HS-5 (cell line): Measurements from ENCODE around the gene HLF.

Experiments
- DNase-seq: peaks from one replicate; pipeline ENCODE4 v3.0.0-alpha.2; 2012; ENCODE audit warnings: low read depth

HLF gene

DNA sequence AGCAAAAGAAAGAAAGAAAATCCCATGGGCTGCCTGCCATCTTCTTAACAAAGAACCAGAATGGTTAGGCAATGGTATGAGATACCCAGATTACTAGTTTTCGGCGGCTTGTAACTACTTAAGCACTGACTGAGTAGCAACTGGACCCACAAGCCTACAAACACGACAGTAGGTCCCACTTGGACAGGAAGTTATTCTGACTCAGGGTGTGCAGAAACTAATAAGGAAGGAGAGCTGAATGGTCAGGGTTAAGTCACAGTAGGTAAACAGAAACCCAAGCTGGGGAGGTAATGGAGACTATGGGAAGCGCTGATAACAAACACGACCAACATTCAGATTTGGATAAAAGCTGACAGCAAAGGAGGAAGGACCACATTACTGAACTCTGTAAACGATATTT, 10.4 kb upstream of the HLF start:
- no peak for DNase-seq

DNA sequence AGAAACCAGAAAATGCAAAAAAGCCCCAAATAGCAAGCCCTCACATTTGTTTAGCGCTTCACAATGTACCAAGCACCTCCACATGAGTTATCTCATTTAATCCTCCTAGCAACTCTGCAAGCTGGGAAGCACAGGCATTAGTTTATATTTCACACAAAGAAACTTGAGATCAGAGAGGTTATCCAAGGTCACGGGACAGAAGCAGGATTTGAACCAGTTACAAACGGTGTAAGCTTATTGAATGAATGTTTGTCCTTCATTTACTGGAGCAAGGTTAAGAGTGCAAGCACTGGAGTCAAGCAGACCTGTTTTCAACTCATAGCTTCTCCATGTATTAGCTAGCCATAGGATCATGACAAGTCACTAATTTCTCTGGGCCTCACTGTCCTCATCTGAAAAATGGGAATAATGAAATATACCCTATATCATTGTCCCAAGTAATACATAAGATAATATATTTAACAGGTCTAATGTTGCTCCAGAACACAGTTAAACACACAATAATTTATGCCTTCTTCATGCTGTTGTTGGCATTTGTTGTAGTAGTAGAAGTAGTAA, 6.1 kb upstream of the HLF start:
- DNase-seq: no peak

DNA sequence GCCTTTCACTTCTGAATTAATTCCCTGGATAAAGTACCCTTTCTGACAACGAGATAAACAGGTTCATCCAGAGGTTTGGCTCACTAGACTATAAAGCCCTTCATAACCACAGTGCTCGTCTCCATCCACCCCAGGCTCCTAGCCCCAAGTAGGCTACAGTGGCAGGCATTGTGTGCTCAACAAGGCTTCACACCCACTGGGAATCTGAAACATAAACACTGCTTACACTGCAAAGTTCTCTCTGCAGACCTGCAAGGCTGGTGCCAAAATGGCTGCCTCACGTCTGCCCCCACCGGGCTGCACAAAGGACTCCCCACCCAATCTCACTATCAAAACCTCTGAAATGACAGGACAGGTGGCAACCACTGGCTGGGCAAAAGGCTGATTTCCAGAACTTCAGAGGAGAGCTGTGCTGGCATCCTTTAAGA, 5.1 kb upstream of the HLF start:
- DNase-seq: no peak

DNA sequence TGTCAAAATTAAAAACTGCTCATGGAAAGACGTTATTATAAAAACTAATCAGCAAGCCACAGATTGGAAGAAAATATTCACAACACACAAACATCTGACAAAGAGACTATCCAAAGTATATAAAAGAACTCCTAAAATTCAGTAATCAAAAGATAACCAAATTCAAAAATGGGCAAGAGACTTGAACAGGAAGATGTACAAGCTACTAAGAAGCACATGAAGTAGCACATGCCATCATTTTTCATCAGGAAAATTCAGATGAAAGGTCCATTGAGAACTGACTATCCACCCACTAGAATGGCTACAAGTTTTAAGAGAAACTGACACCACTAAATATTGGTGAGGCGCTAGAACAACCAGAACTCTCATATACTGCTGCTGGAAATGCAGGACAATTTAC, 3.4 kb upstream of the HLF start:
- no peak for DNase-seq

DNA sequence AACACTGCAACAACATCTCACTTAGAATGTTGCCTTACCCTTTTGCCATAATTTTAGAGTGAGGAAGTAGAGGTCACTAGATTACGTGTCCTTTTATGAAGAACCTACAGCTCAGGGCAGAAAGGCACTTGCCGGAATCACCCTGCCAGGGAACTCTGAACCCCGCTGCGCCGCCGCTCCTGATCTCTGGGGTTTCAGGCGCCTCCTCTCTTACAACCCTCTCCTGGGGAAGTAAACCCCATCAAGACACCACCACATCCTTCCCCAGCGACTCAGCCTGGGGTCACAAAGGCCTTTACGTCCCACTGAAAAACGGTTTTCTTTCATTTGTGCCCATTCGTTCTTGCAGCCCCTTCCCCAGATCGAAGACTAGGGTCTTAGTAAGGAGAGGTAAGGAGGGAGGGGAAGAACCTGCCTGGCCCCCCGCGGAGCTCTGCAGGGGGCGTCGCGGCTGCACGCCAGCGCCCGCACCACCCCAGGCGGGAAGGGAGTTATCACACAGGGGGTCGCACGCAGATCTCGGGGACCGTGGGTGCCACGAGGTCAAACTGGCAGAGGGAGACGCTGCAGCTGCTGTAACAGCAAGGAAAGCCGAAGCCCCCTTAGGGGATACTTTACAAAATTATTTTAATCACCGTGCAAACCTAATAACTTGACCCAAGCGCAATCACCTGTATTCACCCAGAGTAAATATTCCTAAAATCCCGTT, 1.0 kb upstream of the HLF start:
- DNase-seq: no peak

DNA sequence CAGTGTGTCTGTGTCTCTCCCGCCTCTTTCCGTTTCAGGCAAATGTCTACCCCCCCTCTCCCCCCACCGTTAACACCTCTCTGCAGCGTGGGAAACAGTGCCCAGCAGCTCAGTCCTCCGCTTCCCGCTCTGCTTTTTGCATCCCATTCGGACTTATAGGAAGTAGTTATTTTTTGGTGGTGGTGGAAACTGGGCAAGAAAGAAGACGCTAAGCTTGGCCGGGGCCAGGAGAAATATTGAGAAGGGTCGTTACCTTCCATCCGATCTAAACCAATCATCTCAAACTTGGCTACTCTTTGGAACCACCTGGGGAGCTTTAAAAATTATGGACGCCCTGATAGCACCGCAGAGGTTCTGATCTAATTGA, 499 bp upstream of the HLF start:
- DNase-seq: no peak

DNA sequence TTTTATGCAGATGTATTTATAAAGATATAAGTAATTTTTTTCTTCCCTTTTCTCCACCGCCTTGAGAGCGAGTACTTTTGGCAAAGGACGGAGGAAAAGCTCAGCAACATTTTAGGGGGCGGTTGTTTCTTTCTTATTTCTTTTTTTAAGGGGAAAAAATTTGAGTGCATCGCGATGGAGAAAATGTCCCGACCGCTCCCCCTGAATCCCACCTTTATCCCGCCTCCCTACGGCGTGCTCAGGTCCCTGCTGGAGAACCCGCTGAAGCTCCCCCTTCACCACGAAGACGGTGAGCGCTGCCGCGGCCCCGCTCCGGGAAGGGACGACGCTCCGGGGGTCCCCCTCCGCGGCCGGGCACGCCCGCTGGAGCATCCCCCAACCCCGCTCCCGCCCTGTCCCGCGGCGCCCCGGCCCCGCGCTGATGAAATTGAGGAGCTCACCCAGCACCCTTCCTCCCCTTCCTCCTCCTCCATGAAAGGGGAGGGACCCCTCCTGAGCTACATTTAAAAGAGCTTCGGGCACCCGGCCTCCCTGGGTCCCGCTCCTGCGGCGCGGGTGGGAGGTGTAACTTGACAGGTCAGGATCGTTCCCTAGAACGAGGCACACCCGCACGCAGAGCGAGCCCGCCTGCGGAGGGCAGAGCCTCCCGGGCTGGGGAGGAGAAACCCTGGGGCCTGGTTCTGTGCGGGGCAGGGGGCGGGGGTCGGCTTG, 706 bp downstream of the HLF start:
- DNase-seq: no peak

DNA sequence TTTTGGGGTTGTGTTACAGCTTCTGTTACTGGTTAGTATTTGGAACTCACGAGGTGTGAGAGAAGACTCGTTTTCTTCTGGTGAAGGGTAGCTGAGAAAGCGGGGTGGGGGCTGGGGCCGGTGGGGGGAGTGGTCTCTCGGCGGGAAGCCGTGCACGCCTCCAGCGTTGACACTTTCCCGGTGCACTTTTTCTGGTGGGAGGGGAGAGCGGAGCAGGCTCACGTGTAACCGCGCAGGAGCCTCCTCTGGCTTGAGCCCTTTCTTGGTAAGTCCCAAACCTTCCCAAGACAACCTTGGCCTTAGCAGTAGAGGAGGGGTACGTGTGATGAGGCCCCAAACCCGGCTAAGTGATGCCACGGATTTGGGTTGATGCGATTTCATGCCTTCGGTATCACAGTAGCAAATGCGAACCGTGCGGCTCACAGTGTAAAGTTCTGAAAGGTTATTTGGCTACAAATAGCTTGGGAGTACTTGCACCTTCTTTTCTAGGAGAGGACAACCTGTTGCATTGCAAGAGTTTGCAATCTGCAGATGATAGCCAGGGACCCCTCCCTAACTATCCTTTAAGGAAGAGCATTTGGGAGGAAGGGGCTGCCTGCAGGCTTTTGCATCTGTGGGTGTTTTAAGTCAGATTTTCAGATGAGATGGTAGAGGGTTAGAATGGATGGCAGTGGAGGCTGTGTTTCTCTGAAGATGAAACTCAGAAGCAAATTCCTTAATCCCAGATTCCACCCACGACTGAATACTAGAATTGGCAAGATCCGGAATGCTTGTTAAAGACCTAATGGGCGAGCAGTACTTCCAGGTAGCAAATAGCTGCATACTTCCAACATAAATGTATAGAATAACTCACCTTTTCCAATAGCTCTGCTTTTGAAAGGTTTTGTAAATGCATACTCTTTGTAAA, 1.5 kb downstream of the HLF start:
- no peak for DNase-seq

DNA sequence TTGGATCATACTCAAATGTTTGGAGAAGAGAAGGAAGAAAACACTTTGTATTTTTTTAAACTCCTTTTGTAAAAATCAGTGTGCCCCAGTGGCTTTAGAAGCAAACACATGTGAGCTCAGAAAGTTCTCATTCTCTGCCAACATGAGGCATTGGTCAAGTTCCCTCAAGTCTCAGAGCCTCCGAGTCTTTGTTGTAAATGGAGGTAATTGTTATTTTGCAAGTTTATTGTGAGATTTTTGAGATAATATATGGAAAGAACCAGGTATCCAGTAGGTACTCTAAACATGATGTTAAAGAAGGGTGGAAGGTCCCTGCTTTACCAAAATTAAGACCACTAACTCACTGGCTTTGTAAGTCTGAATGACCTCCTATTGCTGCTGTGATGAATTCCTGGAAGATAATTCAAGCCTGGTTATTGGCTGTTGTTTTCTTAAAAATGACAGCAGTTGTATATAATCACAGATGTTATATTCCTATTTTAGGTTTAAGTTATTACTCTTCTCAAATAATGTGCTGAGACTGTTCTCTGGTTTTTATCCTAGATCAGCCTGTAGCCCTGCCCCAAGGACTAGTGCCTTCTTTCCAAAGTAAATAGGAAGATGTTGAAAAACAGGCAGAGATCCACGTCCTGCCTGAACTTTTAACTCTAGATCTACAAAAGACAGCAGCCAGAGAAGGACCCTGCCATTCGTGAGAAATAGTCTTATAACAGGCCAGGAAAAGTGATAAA, 2.4 kb downstream of the HLF start:
- no peak for DNase-seq

DNA sequence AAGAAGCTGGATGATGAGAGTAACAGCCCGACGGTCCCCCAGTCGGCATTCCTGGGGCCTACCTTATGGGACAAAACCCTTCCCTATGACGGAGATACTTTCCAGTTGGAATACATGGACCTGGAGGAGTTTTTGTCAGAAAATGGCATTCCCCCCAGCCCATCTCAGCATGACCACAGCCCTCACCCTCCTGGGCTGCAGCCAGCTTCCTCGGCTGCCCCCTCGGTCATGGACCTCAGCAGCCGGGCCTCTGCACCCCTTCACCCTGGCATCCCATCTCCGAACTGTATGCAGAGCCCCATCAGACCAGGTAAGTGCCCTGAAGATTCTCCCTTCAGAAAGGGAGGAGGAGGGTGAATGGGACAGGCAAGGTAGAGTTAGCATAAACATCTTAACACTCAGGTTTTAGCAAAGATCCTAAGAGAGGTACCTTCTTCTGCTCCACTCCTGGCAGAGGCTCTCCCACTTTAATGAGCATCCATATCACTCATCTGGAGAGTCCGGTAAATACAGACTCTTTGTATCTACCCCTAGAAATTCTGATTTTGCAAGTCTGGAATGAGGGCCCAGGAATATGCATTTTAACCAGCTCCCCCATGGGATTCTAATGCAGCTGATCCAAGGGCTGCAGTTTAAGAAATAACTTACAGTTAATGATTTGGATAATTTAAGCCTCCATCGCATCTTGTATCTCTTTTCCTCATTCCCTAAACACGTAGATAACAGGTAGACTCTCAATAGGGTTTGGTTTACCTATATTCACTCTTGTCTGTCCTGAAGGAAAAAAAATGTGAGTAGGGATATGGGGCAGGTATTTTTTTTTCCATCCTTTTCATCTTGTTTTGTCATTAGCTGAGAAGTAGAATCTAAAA, 3.3 kb downstream of the HLF start:
- DNase-seq: no peak

DNA sequence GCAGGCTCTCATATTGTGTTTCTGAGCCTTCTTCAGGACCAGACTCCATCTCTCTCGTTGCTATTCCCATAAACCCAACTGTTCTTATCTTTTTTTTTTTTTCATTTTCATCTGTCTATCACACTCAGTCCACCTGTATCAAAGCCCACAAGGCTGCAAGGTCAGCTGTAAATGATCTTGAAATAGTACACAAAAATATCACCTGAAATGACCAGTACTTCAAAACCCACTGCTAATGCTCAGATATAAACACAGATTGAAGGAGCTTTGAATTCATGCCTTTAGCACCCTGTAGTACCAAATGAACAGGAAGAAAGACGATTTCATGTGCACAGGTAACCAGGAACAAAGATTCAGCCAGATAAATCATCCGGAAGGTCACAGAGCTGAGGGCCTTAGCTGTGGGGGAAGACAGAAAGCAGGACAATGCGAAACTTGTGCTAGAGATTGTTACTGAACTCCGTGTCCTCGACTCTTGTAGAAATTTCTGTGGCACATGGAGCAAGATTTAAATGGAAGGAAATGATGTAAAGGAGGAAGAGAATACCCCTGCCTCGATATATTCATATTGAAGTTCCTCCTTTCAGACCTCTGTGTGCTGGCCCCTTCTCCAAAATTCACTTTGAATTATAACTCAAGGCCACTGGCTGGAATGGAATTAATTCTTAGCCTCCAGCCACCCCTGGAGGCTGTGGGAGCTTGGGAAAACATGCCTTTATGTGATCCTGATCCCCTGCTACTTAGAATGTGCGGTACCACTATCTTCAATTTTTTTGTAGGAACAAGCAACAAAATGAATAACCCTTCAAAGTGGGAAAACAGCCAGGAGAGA, 4.1 kb downstream of the HLF start:
- DNase-seq: no peak

DNA sequence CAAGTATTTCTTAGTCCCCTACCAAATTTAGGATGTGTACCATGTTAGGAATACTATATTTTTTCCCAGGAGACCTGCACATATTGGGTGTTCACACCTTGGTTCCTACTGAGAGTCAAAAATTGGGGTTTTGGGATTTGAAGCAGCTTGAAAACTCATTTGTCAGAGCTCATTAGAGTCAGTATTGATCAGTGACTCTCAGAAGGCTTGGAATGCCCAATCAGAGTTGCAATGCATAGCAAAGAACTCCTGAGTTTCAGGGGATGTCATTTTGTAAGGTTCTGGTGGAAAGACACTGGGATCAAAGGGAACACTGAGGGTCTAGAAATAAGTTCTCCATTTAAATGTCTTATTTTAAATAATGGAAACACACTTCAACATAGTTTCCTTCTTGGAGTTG, 5.1 kb downstream of the HLF start:
- DNase-seq: no peak

DNA sequence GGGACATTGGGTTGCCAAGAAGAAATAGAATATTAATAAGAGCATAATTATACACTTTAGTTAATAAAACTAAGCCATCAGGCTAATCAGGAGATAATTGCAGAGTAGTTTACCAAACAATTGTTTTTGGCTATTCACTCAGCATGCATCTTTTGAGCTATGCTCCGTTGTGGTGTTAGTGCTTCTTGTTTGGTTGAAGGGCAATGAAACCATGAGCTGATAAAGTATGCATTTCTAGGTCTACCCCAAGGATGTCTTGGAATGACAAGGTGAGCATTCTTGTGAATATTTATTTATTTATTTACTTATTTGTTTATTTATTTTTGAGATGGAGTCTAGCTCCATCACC, 6.4 kb downstream of the HLF start:
- no peak for DNase-seq

DNA sequence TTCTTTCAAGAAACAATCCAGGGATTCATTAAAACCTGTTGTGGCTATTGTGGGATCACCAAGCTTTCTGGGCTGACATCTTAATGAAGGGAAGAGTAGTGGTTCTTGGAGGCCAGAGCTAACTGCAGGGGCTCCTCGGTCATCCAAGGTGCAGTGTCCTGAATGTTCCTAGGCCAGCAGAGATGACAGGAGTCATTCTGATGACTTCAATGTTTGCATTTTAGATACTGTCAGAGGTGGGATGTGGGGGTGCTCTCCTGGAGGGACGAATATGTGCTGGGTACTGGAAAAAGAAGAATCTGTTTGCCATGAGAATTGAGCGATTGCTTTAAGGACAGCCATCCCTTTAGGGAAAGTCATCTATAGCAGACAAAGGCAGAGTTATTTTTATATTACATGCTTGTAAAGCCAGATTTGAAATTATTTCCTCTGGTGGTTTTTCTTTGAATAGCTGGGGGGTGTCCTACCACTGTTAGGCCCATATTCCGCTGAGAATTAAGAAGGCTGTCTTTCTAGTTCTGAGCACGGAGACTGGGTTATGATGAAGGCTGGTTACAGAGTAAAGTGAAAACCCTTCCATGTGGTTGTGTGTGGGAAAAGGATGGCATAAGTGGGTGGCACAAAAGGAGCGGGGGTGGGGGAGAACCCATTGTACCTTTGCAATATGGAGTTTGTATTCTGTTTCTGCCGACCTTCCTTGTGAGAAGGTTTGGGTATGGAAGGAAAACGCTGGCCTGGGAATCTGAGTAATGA, 7.4 kb downstream of the HLF start:
- DNase-seq: no peak

DNA sequence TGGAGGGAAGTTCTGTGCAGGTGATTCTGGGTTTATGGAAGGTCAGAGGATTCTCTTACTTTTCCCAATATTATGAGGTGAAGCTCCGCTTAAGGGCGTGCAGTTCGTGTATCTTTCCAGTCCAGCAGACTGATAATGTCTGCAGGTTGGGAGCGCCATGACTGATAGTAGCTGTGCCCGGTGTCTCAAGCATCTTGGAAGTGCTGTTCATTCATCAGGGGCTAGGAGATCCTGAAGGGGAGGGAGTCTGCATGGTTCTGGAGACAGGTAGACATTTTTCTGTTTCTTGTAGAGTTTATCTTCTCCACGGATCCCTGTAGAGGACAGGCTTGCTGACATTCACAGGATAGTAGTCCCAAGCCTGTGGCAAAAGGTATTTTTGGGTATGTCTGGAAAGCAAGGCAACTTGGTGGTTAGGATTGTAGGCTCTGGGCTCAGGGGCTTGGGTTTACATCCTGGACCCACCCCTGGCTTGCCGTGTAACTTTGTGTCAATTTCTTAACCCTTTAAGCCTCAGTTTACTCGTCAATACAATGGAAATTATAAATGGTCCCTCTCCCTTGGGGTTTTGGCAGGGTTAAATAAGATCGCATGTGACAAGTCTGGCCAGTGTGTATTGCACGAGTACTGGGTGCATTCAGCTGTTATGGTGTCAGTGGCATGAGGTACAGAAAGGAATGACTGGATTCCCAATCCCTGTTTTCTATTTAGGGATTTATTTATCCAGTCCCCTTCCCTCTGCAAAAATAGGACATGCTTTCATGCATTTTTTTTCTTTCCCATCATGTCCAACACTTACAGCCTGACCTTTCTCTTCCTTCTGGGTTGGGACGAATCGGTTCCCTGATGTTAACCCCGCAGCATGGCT, 8.2 kb downstream of the HLF start:
- DNase-seq: no peak

DNA sequence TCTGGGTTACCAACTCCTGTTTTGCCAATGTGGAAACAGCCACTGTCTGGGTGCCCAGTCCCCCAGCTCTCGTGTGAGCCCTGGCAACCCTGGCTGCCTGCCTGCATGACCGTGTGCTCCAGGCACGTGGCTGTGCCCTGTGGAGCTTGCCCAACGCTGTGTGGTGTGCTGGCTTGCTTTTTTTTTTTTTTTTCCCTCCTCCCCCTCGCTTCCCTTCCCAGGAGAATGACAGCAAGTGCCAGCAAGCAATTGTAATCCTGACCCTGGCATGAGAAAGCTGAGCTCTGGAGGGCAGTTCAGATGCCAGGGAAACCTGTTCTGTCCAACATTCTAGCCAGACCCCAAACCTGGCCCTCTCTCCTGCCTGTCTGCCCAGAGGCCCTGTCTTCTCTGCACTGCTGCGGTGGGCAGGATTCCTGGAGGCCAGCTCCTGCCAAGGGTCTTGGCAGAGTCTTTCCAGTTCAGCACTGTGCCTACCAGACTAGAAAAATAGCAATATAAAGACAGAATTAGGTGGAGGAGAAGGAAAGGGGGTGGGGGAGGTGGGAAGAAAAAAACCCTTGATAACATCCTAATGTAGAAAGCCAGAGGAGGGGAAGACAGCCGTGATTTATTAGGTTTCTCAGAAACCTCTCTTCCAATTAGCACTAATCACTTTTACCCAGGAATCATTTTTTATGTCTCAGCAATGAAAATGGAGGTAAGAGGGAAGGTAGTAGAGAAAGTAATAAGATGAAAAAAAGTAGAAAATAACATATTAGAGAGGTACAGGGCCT, 9.0 kb downstream of the HLF start:
- DNase-seq: no peak
